PC-9 (cell line): Measurements from ENCODE around the gene PKD2.

ENCODE experiments used
- EZH2 ChIP-seq: fragments of 200-600 bp; sonication (generic); IDR thresholded peaks from 2 replicates; pipeline ENCODE4 v1.8.0; 2017; ENCODE audit warnings: antibody characterized with exemption, low read depth
- TF ChIP-seq, protein P1 (sequence below): fragments of 200-600 bp; sonication (generic); conservative IDR thresholded peaks from 2 replicates; pipeline ENCODE4 v1.6.1; 2017; ENCODE audit warnings: mixed run types, antibody characterized with exemption, mild to moderate bottlenecking, moderate library complexity

DNA sequence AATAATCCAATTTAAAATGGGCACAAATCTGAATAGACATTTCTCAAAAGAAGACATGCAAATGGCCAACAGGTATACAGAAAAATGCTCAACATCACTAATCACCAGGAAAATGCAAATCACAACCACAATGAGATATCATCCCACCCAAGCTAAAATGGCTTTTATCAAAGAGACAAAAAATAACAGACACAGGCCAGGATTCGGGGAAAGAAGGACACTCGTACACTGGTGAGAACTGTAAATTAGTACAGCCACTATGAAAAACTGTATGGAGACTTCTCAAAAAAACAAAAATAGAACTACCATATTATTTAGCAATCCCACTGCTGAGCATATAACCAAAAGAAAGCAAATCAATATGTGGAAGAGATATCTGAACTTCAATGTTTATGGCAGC lies 23.4 kb upstream of the PKD2 start:
- TF ChIP-seq, protein P1, sequence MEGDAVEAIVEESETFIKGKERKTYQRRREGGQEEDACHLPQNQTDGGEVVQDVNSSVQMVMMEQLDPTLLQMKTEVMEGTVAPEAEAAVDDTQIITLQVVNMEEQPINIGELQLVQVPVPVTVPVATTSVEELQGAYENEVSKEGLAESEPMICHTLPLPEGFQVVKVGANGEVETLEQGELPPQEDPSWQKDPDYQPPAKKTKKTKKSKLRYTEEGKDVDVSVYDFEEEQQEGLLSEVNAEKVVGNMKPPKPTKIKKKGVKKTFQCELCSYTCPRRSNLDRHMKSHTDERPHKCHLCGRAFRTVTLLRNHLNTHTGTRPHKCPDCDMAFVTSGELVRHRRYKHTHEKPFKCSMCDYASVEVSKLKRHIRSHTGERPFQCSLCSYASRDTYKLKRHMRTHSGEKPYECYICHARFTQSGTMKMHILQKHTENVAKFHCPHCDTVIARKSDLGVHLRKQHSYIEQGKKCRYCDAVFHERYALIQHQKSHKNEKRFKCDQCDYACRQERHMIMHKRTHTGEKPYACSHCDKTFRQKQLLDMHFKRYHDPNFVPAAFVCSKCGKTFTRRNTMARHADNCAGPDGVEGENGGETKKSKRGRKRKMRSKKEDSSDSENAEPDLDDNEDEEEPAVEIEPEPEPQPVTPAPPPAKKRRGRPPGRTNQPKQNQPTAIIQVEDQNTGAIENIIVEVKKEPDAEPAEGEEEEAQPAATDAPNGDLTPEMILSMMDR, result no peak
- no peak for TF ChIP-seq EZH2
